Caco-2 (cell line): ENCODE measurements around the gene CAMTA2. TPM values are rescaled to one million over a fixed set of nuclear protein-coding genes. Genes with fewer than 3 reads are reported as not detected.

Experiments
- BruUV-seq: library from RNA; stranded (reverse); fragments of 400-500 nt; replicated peaks from 2 replicates; lab custom pipeline; 2021; lab: Mats Ljungman, UMichigan
- CTCF ChIA-PET: fragments of 300-600 bp; sonication (Branson Sonifier 250); formaldehyde crosslinking; loops from one replicate; lab custom pipeline; 2022; ENCODE audit warnings: antibody characterized with exemption; lab: Charles Lee
- POLR2A ChIA-PET: fragments of 300-600 bp; sonication (Branson Sonifier 250); formaldehyde crosslinking; loops from one replicate; lab custom pipeline; 2022; ENCODE audit warnings: antibody characterized with exemption; lab: Charles Lee
- DNase-seq, 2 experiments: peaks; one replicate each; pipeline versions ENCODE4 v3.0.0 to v3.0.0-alpha.2; 2020 to 2022
- H3K27me3 ChIP-seq: replicated peaks from 2 replicates; pipeline ENCODE4 v1.6.0; 2011; ENCODE audit warnings: low read length; ENCODE audit not compliant: control insufficient read depth, insufficient read depth
- H3K36me3 ChIP-seq: 2 replicates; pipeline ENCODE4 v1.5.1; 2011; ENCODE audit warnings: low read length; ENCODE audit not compliant: control insufficient read depth, insufficient read depth
- H3K4me1 ChIP-seq: fragments of 250-450 bp; sonication (Bioruptor Pico); 2 replicates; pipeline ENCODE4 v1.5.1; 2020; ENCODE audit warnings: mild to moderate bottlenecking
- H3K4me3 ChIP-seq: 2 replicates; pipeline ENCODE4 v1.5.1; 2011; ENCODE audit warnings: low read depth, mild to moderate bottlenecking, control low read depth, low read length
- H3K9me3 ChIP-seq: fragments of 250-450 bp; sonication (Bioruptor Pico); 2 replicates; pipeline ENCODE4 v1.5.1; 2020; ENCODE audit warnings: mild to moderate bottlenecking, moderate library complexity
- H3K27ac Mint-ChIP-seq: one replicate; pipeline ENCODE4 v1.8.0; 2022; ENCODE audit warnings: mixed read lengths; ENCODE audit not compliant: unreplicated experiment
- H3K27me3 Mint-ChIP-seq: one replicate; pipeline ENCODE4 v1.8.0; 2022; ENCODE audit warnings: mixed read lengths; ENCODE audit not compliant: insufficient read depth, unreplicated experiment
- H3K36me3 Mint-ChIP-seq: one replicate; pipeline ENCODE4 v1.8.0; 2022; ENCODE audit warnings: mild to moderate bottlenecking, mixed read lengths; ENCODE audit not compliant: insufficient read depth, unreplicated experiment
- H3K4me1 Mint-ChIP-seq: one replicate; pipeline ENCODE4 v1.8.0; 2022; ENCODE audit warnings: low read depth, mixed read lengths; ENCODE audit not compliant: unreplicated experiment
- H3K4me3 Mint-ChIP-seq: one replicate; pipeline ENCODE4 v1.8.0; 2022; ENCODE audit warnings: mild to moderate bottlenecking, moderate library complexity, mixed read lengths; ENCODE audit not compliant: unreplicated experiment
- H3K9me3 Mint-ChIP-seq: one replicate; pipeline ENCODE4 v1.8.0; 2022; ENCODE audit warnings: mixed read lengths; ENCODE audit not compliant: unreplicated experiment
- CTCF ChIP-seq, 2 experiments: fragments of 200-600 bp in 1 of 2; IDR thresholded peaks; 1 replicate in 1 of 2; 2 replicates in 1 of 2; pipeline versions ENCODE4 v1.5.1 to v1.8.0; 2011 to 2022; ENCODE audit warnings: antibody characterized with exemption in 1 of 2, control low read depth in 1 of 2, inconsistent platforms in 1 of 2, low read depth in 1 of 2, low read length in 1 of 2, mild to moderate bottlenecking in 1 of 2, moderate library complexity in 1 of 2; ENCODE audit not compliant: insufficient read depth in 1 of 2, severe bottlenecking in 1 of 2, unreplicated experiment in 1 of 2
- intact Hi-C: fragments of 100-400 bp; cut with micrococcal nuclease; formaldehyde crosslinking; loops from one replicate; pipeline ENCODE4 v1.10.0; 2022; ENCODE audit not compliant: unreplicated experiment
- total RNA-seq: library from RNA; stranded (reverse); gene quantifications from 2 replicates; pipeline ENCODE4 v1.2.3, GENCODE V29; 2022

CAMTA2 gene
- total RNA-seq, 1 experiment from 2014 or later, result 18.8 TPM

- H3K4me3 Mint-ChIP-seq, result peak overlapping the region; percentile 84
- ChIA-PET POLR2A (no interaction called here), CTCF (no interaction called here)
- intact Hi-C loops, result no loop called here
- H3K4me1 Mint-ChIP-seq, result no peaks in the 10 kb centered on the region
- no peak for TF ChIP-seq CTCF (IDR thresholded peaks at IDR 0.05; ENCODE audit: insufficient read depth in 1 of 2, low read depth in 1 of 2, low read length in 1 of 2, severe bottlenecking in 1 of 2, unreplicated experiment in 1 of 2)
- H3K27ac Mint-ChIP-seq, result peak overlapping the region; percentile 26
- no peaks in the 10 kb centered on the region for H3K9me3 Mint-ChIP-seq
- Histone ChIP-seq H3K36me3 (peaks cover 1% of the 10 kb centered on the region), H3K27me3 (no peaks in the 10 kb centered on the region), H3K4me3 (peak overlapping the region; percentile 78), H3K9me3 (no peaks in the 10 kb centered on the region), H3K4me1 (peaks cover 5% of the 10 kb centered on the region)
- no peaks in the 10 kb centered on the region for H3K27me3 Mint-ChIP-seq
- peaks cover 37% of the 10 kb centered on the region for H3K36me3 Mint-ChIP-seq
- no peak for DNase-seq
- BruUV-seq, result TSS peak; percentile 58
Observed at GRCh38 chr17:4999430-5000093, 12.1 kb upstream of the CAMTA2 start.

- Mint-ChIP-seq H3K4me3 (peak overlapping the region; percentile 84), H3K27ac (peak overlapping the region; percentile 26), H3K27me3 (no peaks in the 10 kb centered on the region), H3K4me1 (no peaks in the 10 kb centered on the region), H3K36me3 (peaks cover 30% of the 10 kb centered on the region), H3K9me3 (no peaks in the 10 kb centered on the region)
- Histone ChIP-seq H3K36me3 (peaks cover 1% of the 10 kb centered on the region), H3K4me1 (peaks cover 5% of the 10 kb centered on the region), H3K27me3 (no peaks in the 10 kb centered on the region), H3K4me3 (peak overlapping the region; percentile 78), H3K9me3 (no peaks in the 10 kb centered on the region)
- peak; percentile 46 to 74 for DNase-seq
- ChIA-PET CTCF (no interaction called here), POLR2A (no interaction called here)
- TF ChIP-seq CTCF (IDR thresholded peaks at IDR 0.05; ENCODE audit: insufficient read depth in 1 of 2, low read depth in 1 of 2, low read length in 1 of 2, severe bottlenecking in 1 of 2, unreplicated experiment in 1 of 2), result no peak
- BruUV-seq, result no TSS peak
- intact Hi-C loops, result no loop called here
Observed at GRCh38 chr17:4998732-4999429, 11.4 kb upstream of the CAMTA2 start.

- Mint-ChIP-seq H3K36me3 (peaks cover 23% of the 10 kb centered on the region), H3K27ac (peak overlapping the region; percentile 57), H3K27me3 (no peaks in the 10 kb centered on the region), H3K4me1 (no peaks in the 10 kb centered on the region), H3K4me3 (peak overlapping the region; percentile 84), H3K9me3 (no peaks in the 10 kb centered on the region)
- TF ChIP-seq CTCF (IDR thresholded peaks at IDR 0.05; ENCODE audit: insufficient read depth in 1 of 2, low read depth in 1 of 2, low read length in 1 of 2, severe bottlenecking in 1 of 2, unreplicated experiment in 1 of 2), result no peak
- no peaks in the 10 kb centered on the region for H3K9me3 ChIP-seq
- BruUV-seq, result no TSS peak
- ChIA-PET CTCF (interaction anchor here (0.6 kb wide), 1 partner anchor 80 kb away, joined by 3 read pairs; the partner anchor contains the start of gene ZFP3), POLR2A (interaction anchor here (0.6 to 1.2 kb wide), 4 partner anchors 29 to 80 kb away, joined by 3 to 15 read pairs (median 4); partner anchors contain the start of genes RNF167, SLC25A11, SPAG7 and ZFP3)
- peak in 1 of 2 experiments; percentile 38 for DNase-seq
- peak overlapping the region; percentile 78 for H3K4me3 ChIP-seq
- intact Hi-C loops, result no loop called here
- H3K27me3 ChIP-seq, result no peaks in the 10 kb centered on the region
- H3K4me1 ChIP-seq, result peaks cover 5% of the 10 kb centered on the region
- H3K36me3 ChIP-seq, result peaks cover 1% of the 10 kb centered on the region; the same call in 1 of the 2 replicates
Observed at GRCh38 chr17:4998027-4998731, 10.7 kb upstream of the CAMTA2 start.
